Parathyroid adenoma (tissue), 2 donors: ENCODE measurements around the gene FAM169A.

Source experiments
- H2AFZ ChIP-seq: fragments of 300-600 bp; sonication (generic); one replicate; pipeline ENCODE4 v1.7.0; 2017; ENCODE audit warnings: antibody characterized with exemption, mild to moderate bottlenecking
- H3K27ac ChIP-seq: fragments of 300-600 bp; sonication (generic); one replicate; pipeline ENCODE4 v1.7.0; 2017
- H3K27me3 ChIP-seq: fragments of 300-600 bp; sonication (generic); one replicate; pipeline ENCODE4 v1.7.0; 2017; ENCODE audit warnings: low read length; ENCODE audit not compliant: control insufficient read depth, insufficient read depth
- H3K36me3 ChIP-seq: fragments of 300-600 bp; sonication (generic); one replicate; pipeline ENCODE4 v1.7.0; 2017; ENCODE audit warnings: low read length; ENCODE audit not compliant: control insufficient read depth, insufficient read depth
- H3K4me1 ChIP-seq: fragments of 300-600 bp; sonication (generic); one replicate; pipeline ENCODE4 v1.7.0; 2017; ENCODE audit warnings: control low read depth
- H3K4me2 ChIP-seq: fragments of 300-600 bp; sonication (generic); one replicate; pipeline ENCODE4 v1.7.0; 2017; ENCODE audit warnings: low read length
- H3K4me3 ChIP-seq: fragments of 300-600 bp; sonication (generic); one replicate; pipeline ENCODE4 v1.7.0; 2017; ENCODE audit warnings: low read depth, low read length
- H3K79me2 ChIP-seq: fragments of 300-600 bp; sonication (generic); one replicate; pipeline ENCODE4 v1.7.0; 2017; ENCODE audit warnings: control low read depth
- H3K9ac ChIP-seq: fragments of 300-600 bp; sonication (generic); one replicate; pipeline ENCODE4 v1.7.0; 2017; ENCODE audit warnings: mild to moderate bottlenecking
- H3K9me3 ChIP-seq: fragments of 300-600 bp; sonication (generic); one replicate; pipeline ENCODE4 v1.7.0; 2017; ENCODE audit warnings: low read length; ENCODE audit not compliant: control insufficient read depth
- CTCF ChIP-seq: fragments of 300-600 bp; sonication (generic); IDR thresholded peaks from one replicate; pipeline ENCODE4 v1.7.0; 2017; ENCODE audit warnings: antibody characterized with exemption, mild to moderate bottlenecking
- donor health status: primary hyperparathyroidism.

The FAM169A gene

GRCh38 chr5:74853256-74853655, 12.9 kb downstream of the FAM169A start:
- Histone ChIP-seq H3K79me2 (peaks cover 17% of the 10 kb centered on the region), H2AFZ (no peak overlapping the region), H3K36me3 (no peaks in the 10 kb centered on the region), H3K9me3 (no peaks in the 10 kb centered on the region), H3K9ac (no peak overlapping the region), H3K27ac (no peak overlapping the region), H3K4me1 (peaks cover 3% of the 10 kb centered on the region), H3K4me3 (no peak overlapping the region), H3K27me3 (no peaks in the 10 kb centered on the region), H3K4me2 (no peak overlapping the region)
- no peak for TF ChIP-seq CTCF

- Histone ChIP-seq H3K36me3 (no peaks in the 10 kb centered on the region), H3K4me1 (peaks cover 3% of the 10 kb centered on the region), H3K4me2 (no peak overlapping the region), H3K9me3 (no peaks in the 10 kb centered on the region), H3K27ac (no peak overlapping the region), H3K27me3 (no peaks in the 10 kb centered on the region), H2AFZ (no peak overlapping the region), H3K9ac (no peak overlapping the region), H3K79me2 (peaks cover 17% of the 10 kb centered on the region), H3K4me3 (no peak overlapping the region)
- TF ChIP-seq CTCF, result no peak
Observed at GRCh38 chr5:74851684-74852353, 14.4 kb downstream of the FAM169A start.

- no peak overlapping the region for H2AFZ ChIP-seq
- no peak overlapping the region for H3K4me2 ChIP-seq
- H3K9ac ChIP-seq, result no peak overlapping the region
- H3K4me1 ChIP-seq, result peaks cover 3% of the 10 kb centered on the region
- H3K9me3 ChIP-seq, result no peaks in the 10 kb centered on the region
- no peak for TF ChIP-seq CTCF
- peaks cover 14% of the 10 kb centered on the region for H3K79me2 ChIP-seq
- H3K4me3 ChIP-seq, result no peak overlapping the region
- H3K36me3 ChIP-seq, result no peaks in the 10 kb centered on the region
- H3K27me3 ChIP-seq, result no peaks in the 10 kb centered on the region
- no peak overlapping the region for H3K27ac ChIP-seq
Observed at GRCh38 chr5:74850789-74851425, 15.3 kb downstream of the FAM169A start.

GRCh38 chr5:74850030-74850429, 16.2 kb downstream of the FAM169A start:
- H3K27me3 ChIP-seq, result no peaks in the 10 kb centered on the region
- H3K9ac ChIP-seq, result no peak overlapping the region
- H3K79me2 ChIP-seq, result peaks cover 6% of the 10 kb centered on the region
- peaks cover 3% of the 10 kb centered on the region for H3K4me1 ChIP-seq
- H3K4me3 ChIP-seq, result no peak overlapping the region
- H3K36me3 ChIP-seq, result no peaks in the 10 kb centered on the region
- no peak overlapping the region for H2AFZ ChIP-seq
- no peaks in the 10 kb centered on the region for H3K9me3 ChIP-seq
- no peak overlapping the region for H3K4me2 ChIP-seq
- no peak for TF ChIP-seq CTCF
- H3K27ac ChIP-seq, result no peak overlapping the region
